ENCODE results near the gene MYZAP. TPM values are rescaled to one million over a fixed set of nuclear protein-coding genes. Genes with fewer than 3 reads are reported as not detected.

MYZAP gene
- total RNA-seq, 4 donors from 2014 or later, result 7.7 to 21.4 (median 19.4) TPM

DNA sequence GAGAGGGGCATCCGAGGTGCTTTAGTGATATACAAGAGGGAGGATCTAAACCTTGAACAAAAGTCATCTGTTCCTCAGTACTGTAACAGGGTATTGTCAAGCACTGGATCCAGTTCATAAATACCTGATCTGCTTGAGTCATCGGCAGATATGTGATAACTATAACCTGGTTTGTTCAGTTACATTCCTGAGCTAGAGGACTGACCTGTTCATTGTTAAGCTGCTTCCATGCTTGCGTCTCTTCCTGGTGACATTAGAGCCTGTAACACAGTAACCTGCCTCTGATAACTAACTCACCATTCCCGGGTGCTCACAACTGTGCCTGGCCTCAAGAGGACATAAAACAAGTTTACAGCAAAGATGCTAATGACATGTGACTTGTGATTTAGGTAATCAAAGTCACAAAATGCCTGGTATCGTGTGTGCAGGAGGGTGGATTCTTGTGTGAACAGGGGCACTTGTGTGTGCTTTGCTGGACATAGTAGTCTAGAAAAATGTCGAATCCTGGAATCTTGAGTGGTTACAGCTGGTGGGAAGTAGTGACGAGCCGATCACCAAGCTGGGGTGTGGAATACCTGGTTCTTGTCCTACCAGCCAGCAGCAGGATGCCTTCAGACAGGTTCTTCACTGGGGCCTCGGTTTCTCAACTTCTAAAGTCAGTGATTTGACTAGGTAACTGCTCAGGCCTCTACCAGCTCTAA is 83.9 kb downstream of the MYZAP start:
- intact Hi-C loops (cut with DNase I; ENCODE audit: low total_unique reads), result no loop called here
- DNase-seq (ENCODE audit: low spot score in 2 of 2), result no peak
- 85 to 86% methylated on average over 9 of the region's 9 CpGs for WGBS, 2 donors
- TF ChIP-seq, protein P1, sequence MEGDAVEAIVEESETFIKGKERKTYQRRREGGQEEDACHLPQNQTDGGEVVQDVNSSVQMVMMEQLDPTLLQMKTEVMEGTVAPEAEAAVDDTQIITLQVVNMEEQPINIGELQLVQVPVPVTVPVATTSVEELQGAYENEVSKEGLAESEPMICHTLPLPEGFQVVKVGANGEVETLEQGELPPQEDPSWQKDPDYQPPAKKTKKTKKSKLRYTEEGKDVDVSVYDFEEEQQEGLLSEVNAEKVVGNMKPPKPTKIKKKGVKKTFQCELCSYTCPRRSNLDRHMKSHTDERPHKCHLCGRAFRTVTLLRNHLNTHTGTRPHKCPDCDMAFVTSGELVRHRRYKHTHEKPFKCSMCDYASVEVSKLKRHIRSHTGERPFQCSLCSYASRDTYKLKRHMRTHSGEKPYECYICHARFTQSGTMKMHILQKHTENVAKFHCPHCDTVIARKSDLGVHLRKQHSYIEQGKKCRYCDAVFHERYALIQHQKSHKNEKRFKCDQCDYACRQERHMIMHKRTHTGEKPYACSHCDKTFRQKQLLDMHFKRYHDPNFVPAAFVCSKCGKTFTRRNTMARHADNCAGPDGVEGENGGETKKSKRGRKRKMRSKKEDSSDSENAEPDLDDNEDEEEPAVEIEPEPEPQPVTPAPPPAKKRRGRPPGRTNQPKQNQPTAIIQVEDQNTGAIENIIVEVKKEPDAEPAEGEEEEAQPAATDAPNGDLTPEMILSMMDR (IDR thresholded peaks at IDR 0.05), result no peak
- TF ChIP-seq POLR2A (IDR thresholded peaks at IDR 0.05), result no peak
- H3K4me3 ChIP-seq (ENCODE audit: low read depth, poor library complexity, severe bottlenecking), result no peak overlapping the region

DNA sequence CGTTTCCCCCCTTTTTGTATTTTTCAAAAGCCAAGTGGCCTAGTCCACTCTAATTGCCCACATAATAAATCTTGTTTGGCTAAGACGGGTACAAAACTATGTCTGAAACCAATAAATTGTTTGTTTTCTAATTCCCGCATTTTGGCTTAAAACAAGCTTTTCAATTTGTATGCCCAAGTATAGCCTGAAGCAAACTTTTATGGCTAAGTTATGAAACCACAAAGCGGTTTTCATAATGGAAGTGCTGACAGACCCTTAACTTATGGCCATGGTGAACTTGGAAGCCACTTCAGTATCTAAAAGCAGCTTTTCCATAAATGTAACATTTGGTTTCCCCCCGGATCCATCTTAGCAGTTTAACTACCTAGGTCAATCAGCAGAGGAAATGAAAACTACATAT is 84.9 kb downstream of the MYZAP start:
- DNase-seq (ENCODE audit: low spot score in 2 of 2), result no peak
- TF ChIP-seq POLR2A (IDR thresholded peaks at IDR 0.05), result no peak
- TF ChIP-seq, protein P1 (IDR thresholded peaks at IDR 0.05), result no peak
- no peak overlapping the region for H3K4me3 ChIP-seq (ENCODE audit: low read depth, poor library complexity, severe bottlenecking)
- intact Hi-C loops (cut with DNase I; ENCODE audit: low total_unique reads), result no loop called here
- 70% methylated on average over 5 of the region's 5 CpGs for WGBS, 2 donors

DNA sequence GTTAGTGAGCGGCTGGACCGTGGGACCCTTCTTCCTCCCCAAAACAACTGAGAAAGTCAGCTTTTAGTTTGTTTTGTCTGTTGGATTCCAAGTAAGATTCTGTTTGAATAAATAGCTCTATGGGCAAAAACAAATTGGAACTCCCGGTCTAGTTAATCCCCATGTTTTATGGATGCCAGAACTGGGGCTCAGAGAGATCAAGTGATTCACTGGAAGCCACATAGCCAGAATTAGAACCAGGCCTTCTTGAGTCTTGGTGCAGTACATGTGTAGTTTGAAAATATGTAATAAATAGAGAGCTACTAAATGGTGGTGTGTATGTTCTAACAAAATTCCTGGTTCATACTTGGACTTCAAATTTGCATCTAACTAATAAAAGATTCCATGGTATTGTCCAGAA is 85.5 kb downstream of the MYZAP start:
- WGBS, 2 donors, result 80 to 85% methylated on average over 3 of the region's 3 CpGs
- intact Hi-C loops (cut with DNase I; ENCODE audit: low total_unique reads), result no loop called here
- TF ChIP-seq POLR2A (IDR thresholded peaks at IDR 0.05), result no peak
- DNase-seq (ENCODE audit: low spot score in 2 of 2), result no peak
- no peak overlapping the region for H3K4me3 ChIP-seq (ENCODE audit: low read depth, poor library complexity, severe bottlenecking)

DNA sequence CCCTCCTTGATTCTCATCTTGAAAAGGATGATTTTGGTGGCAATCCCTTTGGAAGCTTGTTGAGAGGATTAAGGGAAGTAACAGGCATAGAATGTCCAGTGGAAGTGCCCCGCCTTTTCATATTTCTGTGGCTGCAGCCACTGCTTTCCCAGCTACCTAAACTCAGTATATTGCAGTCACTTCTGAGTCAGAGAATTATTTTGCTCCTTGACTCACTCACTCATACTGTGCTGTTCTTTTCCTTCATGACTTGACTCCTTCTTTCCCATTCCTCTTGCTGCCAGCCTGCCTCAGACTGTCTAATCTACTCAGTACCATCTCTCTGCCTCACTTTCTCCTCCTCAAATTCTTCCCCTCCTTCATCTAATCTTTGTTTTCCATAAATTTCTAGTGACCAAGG is 88.3 kb downstream of the MYZAP start:
- TF ChIP-seq, protein P1 (IDR thresholded peaks at IDR 0.05), result no peak
- no peak for TF ChIP-seq POLR2A (IDR thresholded peaks at IDR 0.05)
- intact Hi-C loops (cut with DNase I; ENCODE audit: low total_unique reads), result no loop called here
- no peak overlapping the region for H3K4me3 ChIP-seq (ENCODE audit: low read depth, poor library complexity, severe bottlenecking)
- no peak for DNase-seq (ENCODE audit: low spot score in 2 of 2)
- 91 to 93% methylated on average over 1 of the region's 1 CpG for WGBS, 2 donors

DNA sequence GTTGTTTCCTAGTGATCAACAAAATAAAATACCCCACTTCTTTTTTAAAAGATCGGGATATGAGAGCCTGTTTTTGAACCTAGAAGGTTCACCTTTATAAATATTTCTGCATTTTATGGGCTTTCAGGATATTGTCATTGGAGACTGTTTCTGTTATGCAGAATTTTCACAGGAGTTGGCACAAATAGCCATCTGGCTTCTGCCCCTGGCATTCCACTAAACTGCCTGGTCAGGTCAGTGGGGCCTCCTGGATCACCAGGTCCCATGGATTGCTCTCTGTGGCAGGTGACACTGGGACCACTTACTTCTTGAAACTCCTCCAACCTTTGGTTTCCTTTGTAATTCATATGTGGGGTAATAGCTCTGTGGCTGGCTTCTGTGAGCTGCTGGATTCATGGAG is 89.3 kb downstream of the MYZAP start:
- intact Hi-C loops (cut with DNase I; ENCODE audit: low total_unique reads), result no loop called here
- DNase-seq (ENCODE audit: low spot score in 2 of 2), result no peak
- no peak overlapping the region for H3K4me3 ChIP-seq (ENCODE audit: low read depth, poor library complexity, severe bottlenecking)
- WGBS, 2 donors, result 97 to 100% methylated on average over 1 of the region's 1 CpG
- TF ChIP-seq, protein P1 (IDR thresholded peaks at IDR 0.05), result no peak
- TF ChIP-seq POLR2A (IDR thresholded peaks at IDR 0.05), result no peak

DNA sequence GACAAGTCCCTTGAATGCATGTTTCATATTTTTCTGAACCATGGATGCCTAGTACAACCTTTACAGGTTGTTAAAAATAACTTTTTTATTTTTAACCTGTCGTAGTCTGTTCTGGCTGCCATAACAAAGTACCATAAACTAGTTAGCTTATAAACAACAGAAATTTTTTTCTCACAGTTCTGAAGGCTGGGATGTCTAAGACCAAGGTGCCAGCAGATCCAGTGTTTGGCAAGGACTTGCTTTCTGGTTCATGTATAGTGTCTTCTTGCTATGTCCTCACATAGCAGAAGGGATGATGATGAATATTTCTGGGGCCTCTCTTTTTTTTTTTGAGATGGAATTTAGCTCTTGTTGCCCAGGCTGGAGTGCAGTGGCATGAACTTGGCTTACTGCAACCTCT is 91.8 kb downstream of the MYZAP start:
- TF ChIP-seq, protein P1 (IDR thresholded peaks at IDR 0.05), result no peak
- no peak for TF ChIP-seq POLR2A (IDR thresholded peaks at IDR 0.05)
- intact Hi-C loops (cut with DNase I; ENCODE audit: low total_unique reads), result no loop called here
- no peak overlapping the region for H3K4me3 ChIP-seq (ENCODE audit: low read depth, poor library complexity, severe bottlenecking)
- no peak for DNase-seq (ENCODE audit: low spot score in 2 of 2)
- WGBS, 2 donors, result 93% methylated on average over 1 of the region's 1 CpG

All from lower leg skin (tissue), 4 donors.